ENCODE results near the gene LMTK3. TPM values are rescaled to one million over a fixed set of nuclear protein-coding genes. Genes with fewer than 3 reads are reported as not detected.

Gene LMTK3
- total RNA-seq, 1 donor from 2014 or later, result 0.32 TPM

DNA sequence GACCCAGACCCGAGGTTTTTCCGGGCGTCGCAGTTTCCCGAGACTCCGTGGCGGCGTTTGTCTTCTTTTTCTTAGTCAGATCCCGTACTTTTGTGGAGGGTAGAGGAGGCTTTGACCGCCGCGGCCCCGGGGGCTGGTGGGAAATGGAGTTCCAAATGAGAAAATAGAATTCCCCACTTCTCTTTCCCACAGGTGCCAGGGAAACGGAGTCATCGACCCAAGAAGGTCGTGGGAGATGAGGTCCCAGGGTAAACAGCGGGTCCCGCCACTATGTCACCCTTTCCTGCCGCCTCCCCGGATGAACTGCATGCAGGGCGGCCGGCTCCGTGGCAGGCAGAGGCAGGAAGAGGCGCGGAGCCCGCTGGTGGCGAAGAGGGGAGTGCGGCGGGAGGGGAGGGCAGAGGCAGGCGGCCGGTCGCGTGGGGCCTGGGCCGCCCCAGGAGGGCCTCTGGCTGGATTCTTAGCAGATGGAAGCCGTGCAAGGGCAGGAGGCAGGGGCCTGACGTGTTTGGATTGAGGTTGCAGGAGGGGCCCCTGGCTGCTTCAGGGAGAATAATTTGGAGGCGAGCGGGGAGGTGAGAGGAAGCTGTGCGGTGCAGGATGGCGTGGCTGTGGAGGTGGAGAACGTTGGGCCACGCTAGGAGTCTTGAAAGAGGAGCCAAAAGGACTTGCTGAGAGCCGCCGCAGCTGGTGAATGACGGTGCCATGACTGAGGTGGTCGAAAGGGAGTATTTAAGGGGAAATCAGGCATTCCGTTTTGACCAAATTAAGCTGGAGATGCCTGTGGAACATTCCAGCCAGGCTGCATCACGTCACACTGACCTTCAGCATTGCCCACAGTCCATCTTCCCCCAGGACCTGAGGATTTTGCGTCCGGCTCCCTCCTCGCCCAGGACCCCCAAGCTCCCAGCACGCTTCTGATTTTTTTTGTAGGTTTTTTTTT, 30.8 kb downstream of the LMTK3 start:
- Mint-ChIP-seq H3K36me3 (ENCODE audit: unreplicated experiment) (peaks cover 7% of the 10 kb centered on the region), H3K4me3 (ENCODE audit: unreplicated experiment) (no peak overlapping the region), H3K27me3 (ENCODE audit: unreplicated experiment) (no peaks in the 10 kb centered on the region), H3K9me3 (ENCODE audit: unreplicated experiment) (no peaks in the 10 kb centered on the region), H3K27ac (ENCODE audit: unreplicated experiment) (no peak overlapping the region), H3K4me1 (ENCODE audit: unreplicated experiment) (peaks cover 19% of the 10 kb centered on the region)
- no peak for DNase-seq (ENCODE audit: extremely low spot score, unreplicated experiment)
- TF ChIP-seq, protein P1, sequence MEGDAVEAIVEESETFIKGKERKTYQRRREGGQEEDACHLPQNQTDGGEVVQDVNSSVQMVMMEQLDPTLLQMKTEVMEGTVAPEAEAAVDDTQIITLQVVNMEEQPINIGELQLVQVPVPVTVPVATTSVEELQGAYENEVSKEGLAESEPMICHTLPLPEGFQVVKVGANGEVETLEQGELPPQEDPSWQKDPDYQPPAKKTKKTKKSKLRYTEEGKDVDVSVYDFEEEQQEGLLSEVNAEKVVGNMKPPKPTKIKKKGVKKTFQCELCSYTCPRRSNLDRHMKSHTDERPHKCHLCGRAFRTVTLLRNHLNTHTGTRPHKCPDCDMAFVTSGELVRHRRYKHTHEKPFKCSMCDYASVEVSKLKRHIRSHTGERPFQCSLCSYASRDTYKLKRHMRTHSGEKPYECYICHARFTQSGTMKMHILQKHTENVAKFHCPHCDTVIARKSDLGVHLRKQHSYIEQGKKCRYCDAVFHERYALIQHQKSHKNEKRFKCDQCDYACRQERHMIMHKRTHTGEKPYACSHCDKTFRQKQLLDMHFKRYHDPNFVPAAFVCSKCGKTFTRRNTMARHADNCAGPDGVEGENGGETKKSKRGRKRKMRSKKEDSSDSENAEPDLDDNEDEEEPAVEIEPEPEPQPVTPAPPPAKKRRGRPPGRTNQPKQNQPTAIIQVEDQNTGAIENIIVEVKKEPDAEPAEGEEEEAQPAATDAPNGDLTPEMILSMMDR (IDR thresholded peaks at IDR 0.05), result no peak

- no peak for DNase-seq (ENCODE audit: extremely low spot score, unreplicated experiment)
- peaks cover 19% of the 10 kb centered on the region for H3K4me1 Mint-ChIP-seq (ENCODE audit: unreplicated experiment)
- no peak overlapping the region for H3K27ac Mint-ChIP-seq (ENCODE audit: unreplicated experiment)
- H3K36me3 Mint-ChIP-seq (ENCODE audit: unreplicated experiment), result peaks cover 14% of the 10 kb centered on the region
- no peaks in the 10 kb centered on the region for H3K27me3 Mint-ChIP-seq (ENCODE audit: unreplicated experiment)
- TF ChIP-seq, protein P1 (IDR thresholded peaks at IDR 0.05), result no peak
- H3K4me3 Mint-ChIP-seq (ENCODE audit: unreplicated experiment), result no peak overlapping the region
- H3K9me3 Mint-ChIP-seq (ENCODE audit: unreplicated experiment), result no peaks in the 10 kb centered on the region
These were observed 31.5 kb downstream of the LMTK3 start for GRCh38 chr19:48480183-48480557.

- no peaks in the 10 kb centered on the region for H3K27me3 Mint-ChIP-seq (ENCODE audit: unreplicated experiment)
- TF ChIP-seq, protein P1 (IDR thresholded peaks at IDR 0.05), result no peak
- no peak overlapping the region for H3K4me3 Mint-ChIP-seq (ENCODE audit: unreplicated experiment)
- H3K4me1 Mint-ChIP-seq (ENCODE audit: unreplicated experiment), result peaks cover 19% of the 10 kb centered on the region
- H3K27ac Mint-ChIP-seq (ENCODE audit: unreplicated experiment), result no peak overlapping the region
- DNase-seq (ENCODE audit: extremely low spot score, unreplicated experiment), result no peak
- no peaks in the 10 kb centered on the region for H3K9me3 Mint-ChIP-seq (ENCODE audit: unreplicated experiment)
- peaks cover 19% of the 10 kb centered on the region for H3K36me3 Mint-ChIP-seq (ENCODE audit: unreplicated experiment)
These were observed 31.9 kb downstream of the LMTK3 start for GRCh38 chr19:48479686-48480085.

- Mint-ChIP-seq H3K4me3 (ENCODE audit: unreplicated experiment) (no peak overlapping the region), H3K4me1 (ENCODE audit: unreplicated experiment) (peaks cover 19% of the 10 kb centered on the region), H3K27ac (ENCODE audit: unreplicated experiment) (peak overlapping the region; percentile 41), H3K27me3 (ENCODE audit: unreplicated experiment) (no peaks in the 10 kb centered on the region), H3K36me3 (ENCODE audit: unreplicated experiment) (peaks cover 23% of the 10 kb centered on the region), H3K9me3 (ENCODE audit: unreplicated experiment) (no peaks in the 10 kb centered on the region)
- DNase-seq (ENCODE audit: extremely low spot score, unreplicated experiment), result no peak
- TF ChIP-seq, protein P1 (IDR thresholded peaks at IDR 0.05), result no peak
These were observed 33.0 kb downstream of the LMTK3 start for GRCh38 chr19:48478339-48479256.

Data from osteocyte (in vitro differentiated cells).